Measurements from ENCODE around the gene SELENON.

The SELENON gene

GRCh38 chr1:25799935-25800702 lies at the start of gene SELENON:
Gene SELENON (plus strand): TSS chr1:25800193. CDS start chr1:25800231, 38 bp downstream.
- DNase-seq = peak; percentile 23

DNA sequence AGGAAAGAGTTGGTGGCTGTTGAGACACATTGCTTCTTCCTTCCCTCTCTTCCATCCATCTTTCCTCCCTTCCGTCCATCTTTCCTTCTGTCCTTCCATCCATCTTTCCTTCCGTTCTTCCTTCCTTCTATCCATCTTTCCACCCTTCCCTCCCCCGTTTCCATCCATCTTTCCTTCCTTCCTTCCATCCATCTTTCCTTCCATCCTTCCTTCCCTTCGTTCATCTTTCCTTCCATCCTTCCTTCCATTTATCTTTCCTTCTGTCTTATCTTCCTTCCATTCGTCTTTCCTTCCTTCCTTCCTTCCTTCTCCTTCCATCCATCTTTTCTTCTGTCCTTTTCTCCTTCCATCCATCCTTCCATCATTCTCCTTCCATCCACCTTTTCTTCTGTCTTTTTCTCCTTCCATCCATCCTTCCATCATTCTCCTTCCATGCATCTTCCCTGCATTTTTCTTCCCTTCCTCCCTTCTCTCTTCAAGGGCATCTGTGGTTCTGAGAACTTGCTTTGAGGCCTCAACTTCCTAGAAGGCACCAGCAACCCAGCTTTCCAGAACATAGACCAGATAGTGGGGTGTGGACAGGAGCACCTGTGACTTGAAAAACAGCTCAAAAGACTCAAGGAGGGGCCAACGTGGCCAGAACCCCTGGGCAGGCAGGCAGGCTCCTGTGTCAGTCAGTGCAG lies 48.9 kb upstream of the SELENON start:
- DNase-seq = no peak

GRCh38 chr1:25754470-25755181 lies 45.4 kb upstream of the SELENON start:
- no peak for DNase-seq

DNA sequence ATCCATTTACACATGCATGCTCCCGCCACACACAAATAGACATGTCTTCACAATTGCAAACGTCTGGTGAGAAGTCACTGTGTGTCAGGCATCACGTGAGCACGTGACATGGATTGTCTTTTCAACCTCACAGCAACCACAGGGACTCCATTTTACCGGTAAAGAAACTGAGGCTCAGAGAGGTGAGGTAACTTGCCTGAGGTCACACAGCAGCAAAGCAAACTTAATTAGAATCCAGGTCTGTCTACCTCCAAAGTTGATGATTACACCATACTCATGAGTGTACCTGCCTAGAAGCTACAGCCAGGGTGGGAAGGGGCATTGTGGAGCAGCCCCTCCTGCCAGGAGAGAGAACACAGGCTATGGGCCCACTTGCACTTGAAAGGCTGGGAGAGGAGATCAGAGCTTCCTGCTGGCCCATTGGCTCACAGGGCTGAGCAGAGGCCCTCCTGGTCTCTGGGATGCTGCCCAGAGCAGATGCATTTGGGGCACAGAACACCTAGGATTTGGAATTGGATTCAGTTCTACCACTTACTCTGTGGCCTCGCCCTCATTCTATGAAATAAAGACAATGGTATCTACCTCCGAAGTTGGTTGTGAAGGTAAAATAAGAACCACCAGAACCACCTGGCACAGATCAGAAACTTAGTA lies 44.4 kb upstream of the SELENON start:
- DNase-seq = no peak

GRCh38 chr1:25756215-25756614 lies 43.8 kb upstream of the SELENON start:
- no peak for DNase-seq

DNA sequence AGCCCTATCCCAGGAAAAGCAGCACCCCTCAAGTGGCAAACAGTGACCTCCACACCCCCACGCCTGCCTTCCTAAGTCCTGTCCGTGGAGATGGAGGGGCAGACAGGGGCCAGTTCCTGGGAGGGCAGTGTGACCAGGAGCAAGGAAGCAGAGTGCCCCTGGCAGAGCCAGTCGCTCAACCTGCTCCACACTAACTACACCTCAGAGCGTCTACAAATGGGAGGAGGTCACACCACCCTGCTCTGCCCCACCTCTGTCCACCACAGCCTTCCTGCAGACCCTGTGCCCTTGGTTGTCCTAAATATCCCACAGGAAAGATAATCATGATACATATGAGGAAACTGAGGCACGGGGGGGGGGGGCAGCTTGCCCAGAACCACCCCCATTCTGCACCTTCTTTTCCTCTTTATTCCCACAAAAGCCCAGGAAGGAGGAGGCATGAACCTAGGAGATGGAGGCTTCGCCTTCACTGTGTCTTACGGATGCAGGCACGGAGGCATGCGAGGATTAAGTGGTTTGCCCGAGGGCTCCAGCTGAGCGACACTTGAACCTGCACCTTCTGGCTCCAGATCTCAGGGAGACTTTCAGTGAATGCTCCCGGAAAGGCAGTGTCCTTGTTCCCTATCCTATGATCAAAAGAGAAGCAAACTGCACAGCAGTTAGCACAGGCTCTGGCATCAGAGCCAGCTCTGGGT lies 42.7 kb upstream of the SELENON start:
- no peak for DNase-seq

GRCh38 chr1:25757846-25758185 lies 42.2 kb upstream of the SELENON start:
- DNase-seq = no peak

DNA sequence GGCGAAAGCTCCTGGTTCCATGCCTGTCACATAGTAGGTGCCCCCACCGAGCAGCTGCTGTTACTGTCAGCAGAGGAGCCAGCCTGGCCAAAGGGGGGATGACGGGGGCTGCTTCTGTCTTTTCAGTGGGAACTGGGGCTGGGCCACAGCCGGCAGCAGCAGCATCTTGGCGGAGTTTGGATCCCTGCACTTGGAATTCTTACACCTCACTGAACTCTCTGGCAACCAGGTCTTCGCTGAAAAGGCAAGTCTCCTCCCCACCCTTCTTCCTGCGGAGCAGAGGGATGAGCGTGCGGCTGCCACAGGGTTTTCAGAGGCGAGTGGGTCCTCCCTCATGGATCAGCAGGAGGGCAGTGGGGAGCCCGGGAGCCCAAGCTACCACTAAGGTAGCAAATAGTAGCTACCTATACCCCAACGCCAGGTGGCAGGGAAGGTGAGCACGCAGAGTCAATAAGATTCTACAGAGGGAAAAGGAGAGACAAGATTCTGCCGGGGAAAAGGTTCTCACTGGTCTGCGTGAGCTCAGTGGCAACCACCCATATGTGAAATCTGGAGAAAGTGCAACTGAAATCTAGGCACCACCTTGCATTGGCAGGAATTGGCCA lies 41.4 kb upstream of the SELENON start:
- no peak for DNase-seq

DNA sequence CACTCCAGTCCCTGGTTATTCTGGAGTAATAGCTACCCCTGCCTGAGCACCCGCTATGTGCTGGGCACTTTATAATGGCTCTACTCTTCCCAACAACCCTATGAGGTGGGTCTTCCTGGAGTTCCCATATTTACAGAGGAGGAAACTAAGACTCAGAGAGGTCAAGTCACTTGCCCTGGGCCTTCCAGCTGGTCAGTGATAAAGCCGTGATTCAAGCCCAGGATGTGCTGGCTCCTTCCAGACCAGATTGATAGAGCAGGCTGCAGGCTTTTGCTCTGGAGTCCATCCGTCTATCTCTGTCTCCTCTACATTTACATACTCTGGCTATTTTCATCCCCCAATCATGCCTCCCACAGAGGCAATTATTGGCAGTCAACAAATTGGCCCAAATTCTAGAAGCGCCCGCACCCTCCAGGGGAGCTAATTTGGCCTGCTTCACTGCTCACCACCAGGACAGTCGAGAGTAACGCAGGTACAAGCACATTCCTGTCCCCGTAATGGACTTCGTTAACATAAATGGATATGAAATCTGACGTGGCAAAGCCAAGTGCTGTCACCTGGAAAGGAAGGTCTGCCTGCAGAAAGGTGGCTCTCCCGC lies 39.8 kb upstream of the SELENON start:
- DNase-seq = no peak

- no peak for DNase-seq
These were observed 39.1 kb upstream of the SELENON start for GRCh38 chr1:25760871-25761270.

DNA sequence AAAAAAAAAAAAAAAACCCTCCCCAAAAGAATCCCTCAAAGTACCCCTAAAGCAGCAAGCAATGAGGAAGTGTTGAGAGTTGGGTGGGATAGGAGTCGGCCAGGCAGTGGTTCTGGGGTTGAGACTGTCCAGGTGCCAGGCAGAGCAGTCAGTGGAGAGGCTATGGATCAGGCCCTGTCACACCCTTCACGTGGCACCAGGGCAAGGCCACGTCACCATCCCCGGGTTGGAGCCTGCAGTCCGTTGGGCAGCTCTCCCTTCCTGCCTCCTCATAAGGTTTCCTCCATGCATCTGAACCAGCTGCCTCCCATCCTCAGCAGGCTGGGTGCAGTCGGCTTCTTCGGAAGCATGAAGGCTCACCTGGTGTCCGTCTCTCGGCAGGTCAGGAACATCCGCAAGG lies 36.5 kb upstream of the SELENON start:
- DNase-seq = no peak

DNA sequence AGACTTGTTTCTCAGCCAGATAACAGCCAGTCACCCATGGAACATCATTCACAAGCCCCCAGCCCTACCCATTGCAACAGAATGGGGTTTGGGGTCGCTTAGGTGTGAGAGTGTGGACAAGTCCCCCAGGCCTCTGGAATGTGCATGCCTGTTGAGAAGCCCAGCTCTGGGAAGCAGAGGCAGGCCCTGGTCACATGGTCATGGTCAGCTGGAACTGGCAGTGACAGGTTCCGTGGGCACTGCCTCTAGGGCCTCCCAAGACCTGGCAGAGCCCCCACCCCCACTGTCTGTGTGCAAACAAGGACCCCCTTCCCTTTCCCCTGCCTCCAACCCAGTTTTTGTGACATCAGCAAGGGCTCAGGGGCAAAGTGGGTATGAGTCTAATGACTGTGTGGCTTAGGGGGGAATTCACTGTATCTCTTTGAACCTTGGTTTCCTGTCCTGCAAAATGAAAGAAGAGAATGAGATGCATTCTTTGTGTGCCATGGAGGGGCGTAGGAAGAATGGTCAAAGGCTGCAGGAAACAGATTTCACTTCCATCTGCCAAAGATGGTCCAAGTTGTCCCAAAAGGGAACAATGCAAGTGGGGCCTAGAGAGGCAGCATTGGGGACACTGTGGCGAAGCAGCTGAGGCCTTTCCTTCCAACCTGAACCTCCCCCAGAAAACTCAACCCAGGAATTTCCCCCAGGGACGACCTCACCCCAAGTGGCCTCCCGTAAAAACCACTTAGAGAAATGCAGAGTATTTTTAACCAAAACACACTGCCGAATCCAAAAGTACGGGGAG lies 34.7 kb upstream of the SELENON start:
- no peak for DNase-seq

GRCh38 chr1:25765923-25766589 lies 33.9 kb upstream of the SELENON start:
- no peak for DNase-seq

DNA sequence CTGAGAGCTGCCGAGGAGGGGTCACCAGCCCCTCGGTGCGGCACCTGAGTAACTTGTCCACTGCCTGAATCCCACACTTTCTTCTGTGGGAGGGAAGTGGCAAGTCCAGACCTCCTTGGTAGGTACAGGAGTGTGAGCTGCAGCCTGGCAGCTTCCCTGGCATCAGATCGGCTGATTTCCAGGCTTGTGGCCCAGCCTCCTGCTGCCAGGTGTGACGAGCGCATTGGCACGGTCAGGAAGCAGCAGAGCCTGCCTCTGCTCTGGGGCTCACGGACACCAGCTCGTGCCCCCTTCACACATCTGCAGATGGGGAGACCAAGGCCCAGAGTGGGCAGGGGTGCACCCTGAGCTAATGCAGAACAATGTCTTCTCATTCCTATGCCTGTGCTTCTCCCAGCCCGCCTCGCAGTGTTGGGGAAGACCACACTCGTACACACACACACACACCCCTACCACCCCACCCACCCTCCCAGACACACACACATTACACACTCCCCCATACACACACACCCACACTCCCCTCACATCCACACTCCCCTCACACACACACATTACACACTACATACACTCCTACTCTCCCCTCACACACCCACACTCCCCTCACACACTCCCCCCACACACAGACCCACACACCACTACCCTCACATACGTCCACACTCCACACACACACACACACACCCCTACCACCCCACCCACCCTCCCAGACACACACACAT lies 33.1 kb upstream of the SELENON start:
- DNase-seq = no peak

DNA sequence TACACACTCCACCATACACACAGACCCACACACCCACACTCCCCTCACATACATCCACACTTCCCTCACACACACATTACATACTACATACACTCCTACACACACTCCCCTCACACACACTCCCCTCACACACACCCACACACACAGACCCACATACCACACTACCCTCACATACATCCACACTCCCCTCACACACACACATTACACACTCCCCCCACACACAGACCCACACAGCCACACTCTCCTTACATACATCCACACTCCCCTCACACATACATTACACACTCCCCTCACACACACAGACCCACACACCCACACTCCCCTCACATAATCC lies 32.6 kb upstream of the SELENON start:
- DNase-seq = no peak

- DNase-seq = no peak
These were observed 31.0 kb upstream of the SELENON start for GRCh38 chr1:25768999-25769398.

DNA sequence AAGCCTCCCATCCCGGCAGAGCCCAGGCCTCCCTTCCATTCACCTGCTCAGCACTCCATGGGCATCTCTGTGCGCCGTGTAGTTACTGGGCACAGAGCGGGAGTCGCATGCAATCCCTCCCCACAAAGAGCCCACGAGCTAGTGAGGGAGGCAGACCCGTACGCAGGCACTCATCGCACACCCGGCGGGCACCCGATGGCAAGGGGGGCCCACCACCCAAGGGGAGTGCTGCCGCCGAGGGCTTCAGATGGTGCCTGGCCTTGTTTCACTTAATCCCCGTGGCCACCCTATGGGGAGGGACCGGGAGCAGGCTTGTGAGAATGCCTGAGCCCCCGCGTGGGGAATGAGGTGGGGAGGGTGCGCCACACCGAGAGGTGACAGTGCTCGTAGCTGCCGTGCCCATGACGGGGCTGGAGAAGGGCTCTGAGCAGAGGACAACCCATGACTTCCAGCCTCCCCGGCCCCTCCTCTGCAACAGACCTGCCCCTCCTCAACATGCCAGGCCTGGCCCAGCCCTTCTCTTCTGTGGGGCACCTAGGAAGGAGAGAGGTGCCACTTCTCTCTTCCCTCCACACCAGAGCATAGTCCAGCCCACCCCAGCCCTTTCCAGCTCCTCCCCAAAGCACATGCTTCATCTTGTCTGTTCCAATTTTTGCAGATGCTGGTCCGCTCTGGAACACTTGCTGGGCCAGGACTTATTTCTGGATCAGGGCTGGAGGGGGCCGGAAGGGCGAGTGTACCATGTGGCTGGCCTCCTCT lies 30.2 kb upstream of the SELENON start:
- DNase-seq = no peak

- DNase-seq = no peak
These were observed 29.3 kb upstream of the SELENON start for GRCh38 chr1:25770541-25771220.
